Measurements from ENCODE around the gene SLC6A18.

The SLC6A18 gene

DNA sequence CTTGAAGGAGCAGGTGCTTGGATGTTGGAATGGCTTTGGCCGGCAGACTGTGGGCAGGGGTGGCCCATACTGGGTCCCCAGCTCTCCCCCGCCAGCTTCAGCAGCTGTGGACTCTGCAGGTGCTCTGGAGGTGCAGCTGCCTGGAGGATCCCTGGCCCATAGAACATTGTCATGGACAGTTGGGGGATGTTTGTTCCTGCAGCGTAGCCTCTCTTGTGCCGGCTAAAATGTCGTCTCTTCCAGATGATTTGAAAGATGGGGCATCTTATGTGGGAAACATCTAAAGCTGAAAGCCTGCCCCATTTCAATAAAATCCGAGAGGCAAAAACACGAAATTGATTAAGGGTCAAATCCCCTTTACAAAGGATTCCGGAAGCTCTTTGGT lies 37.2 kb upstream of the SLC6A18 start:
- no peak for DNase-seq

- no peak for DNase-seq
Measured at GRCh38 chr5:1188464-1188863, 36.7 kb upstream of the SLC6A18 start.

DNA sequence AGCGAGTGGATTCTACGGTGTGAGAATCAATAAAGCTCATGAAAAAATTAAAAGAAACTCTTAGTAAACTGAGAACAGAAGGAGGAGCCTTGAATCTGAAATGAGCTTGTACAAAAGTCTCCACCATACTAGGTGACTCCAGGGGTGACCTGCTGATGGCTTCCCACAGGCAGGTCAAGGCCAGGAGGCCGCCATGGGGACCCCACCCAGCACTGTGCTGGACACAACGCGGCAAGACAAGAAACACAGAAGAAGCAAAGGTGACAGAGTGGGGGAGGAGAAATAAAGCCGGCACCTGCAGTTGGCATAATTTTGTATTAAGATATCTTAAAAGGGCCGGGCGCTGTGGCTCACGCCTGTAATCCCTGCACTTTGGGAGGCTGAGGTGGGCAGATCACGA lies 35.9 kb upstream of the SLC6A18 start:
- DNase-seq, result no peak

- no peak for DNase-seq
Measured at GRCh38 chr5:1190278-1190677, 34.9 kb upstream of the SLC6A18 start.

DNA sequence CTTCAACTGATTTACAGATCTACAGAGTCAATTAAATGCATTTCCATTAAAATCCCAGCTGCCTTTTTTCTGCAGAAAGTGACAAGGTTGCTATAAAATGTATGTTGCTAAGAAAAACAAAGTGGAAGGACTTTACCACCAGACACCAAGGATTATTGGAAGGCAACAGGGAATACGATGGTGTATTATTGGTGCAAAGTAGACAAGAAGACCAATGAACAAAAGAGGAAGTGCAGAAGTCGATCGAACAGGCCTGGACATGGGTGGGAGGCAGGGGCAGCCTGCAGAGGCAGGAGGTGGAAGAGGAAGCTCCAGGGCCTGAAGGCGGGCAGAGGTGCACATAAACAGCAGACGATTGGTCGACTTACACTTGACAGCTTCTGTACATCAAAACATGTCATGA lies 34.3 kb upstream of the SLC6A18 start:
- no peak for DNase-seq

- DNase-seq, result no peak
Measured at GRCh38 chr5:1192971-1193590, 32.1 kb upstream of the SLC6A18 start.

DNA sequence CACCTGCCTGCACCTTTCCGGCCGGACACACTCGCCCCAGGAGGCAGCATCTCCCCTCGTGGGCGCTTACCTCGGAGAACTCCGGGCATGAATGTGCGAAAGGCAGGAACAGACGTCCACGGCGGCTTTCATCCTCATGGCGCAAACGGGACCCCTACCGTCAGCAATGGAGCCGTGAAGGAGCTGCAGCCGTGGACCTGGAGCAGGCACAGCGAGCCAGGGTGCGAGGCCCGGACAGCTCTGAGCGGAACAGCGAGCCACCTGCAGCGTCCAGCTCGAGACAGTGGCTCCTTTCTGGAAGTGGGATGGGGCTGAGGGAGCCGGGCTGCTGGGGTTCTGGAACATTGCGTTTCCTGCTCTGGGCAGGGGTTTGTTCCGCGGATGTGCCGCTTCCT lies 31.6 kb upstream of the SLC6A18 start:
- DNase-seq, result no peak

DNA sequence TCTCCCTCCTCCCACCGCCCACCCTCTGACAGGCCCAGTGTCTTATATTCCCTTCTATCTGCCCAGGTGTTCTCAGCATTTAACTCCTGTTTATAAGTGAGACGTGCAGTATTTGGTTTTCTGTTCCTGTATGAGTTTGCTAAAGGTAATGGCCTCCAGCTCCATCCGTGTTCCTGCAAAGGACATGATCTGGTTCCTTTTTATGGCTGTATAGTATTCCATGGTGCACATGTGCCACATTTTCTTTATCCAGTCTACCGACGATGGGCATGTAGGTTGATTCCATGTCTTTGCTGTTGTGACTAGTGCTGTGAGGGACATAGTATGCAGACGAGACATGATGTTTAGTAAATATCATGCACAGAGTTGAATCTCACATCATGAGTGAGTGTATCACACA lies 30.8 kb upstream of the SLC6A18 start:
- no peak for DNase-seq

DNA sequence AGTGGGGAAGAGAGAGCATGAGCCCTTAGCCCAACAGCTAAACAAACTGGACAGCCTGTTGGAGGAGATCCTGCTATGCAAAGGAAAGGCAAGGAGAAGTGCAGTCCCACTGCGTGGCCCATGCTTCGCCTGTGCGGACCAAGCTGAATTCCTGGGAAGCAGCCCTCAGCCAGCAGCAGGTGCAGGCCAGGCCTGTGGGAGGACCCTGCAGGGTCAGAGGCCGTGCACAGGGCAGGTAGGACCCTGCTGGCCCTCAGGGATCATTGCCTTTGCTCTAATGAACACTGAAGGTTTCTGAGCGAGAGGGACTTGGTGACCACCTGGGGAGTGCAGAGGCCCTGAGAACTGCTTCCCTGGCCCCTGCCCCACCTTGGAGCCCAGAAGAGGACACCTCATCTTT lies 29.7 kb upstream of the SLC6A18 start:
- DNase-seq, result no peak

DNA sequence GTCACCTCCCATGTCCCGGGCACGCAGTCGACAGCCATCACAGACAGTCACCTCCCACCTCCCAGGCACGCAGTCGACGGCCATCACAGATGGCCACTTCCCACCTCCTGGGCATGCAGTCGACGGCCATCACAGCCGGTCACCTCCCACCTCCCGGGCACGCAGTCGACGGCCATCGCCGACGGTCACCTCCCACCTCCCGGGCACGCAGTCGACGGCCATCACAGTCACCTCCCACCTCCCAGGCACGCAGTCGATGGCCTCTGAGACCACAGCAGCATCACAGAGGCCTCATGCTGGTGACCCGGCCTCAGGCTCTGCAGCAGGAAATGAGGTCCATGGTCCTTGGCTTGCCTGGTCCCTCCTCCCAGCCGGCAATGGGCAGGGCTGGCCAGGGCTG lies 29.3 kb upstream of the SLC6A18 start:
- DNase-seq, result no peak

DNA sequence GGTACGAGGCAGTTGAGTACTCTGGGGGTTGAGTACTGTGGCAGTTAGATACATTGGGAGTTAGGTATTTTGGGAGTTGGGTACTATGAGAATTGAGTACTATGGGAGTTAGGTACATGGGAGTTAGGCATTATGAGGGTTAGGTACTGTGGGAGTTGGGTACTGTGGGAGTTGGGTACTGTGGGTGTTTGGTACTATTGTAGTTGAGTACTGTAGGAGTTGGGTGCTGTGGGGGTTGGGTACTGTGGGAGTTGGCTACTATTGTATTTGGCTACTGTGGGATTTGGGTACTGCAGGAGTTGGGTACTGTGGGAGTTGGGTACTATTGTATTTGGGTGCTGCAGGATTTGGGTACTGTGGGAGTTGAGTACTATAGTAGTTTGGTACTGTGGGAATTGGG lies 28.6 kb upstream of the SLC6A18 start:
- DNase-seq, result no peak

DNA sequence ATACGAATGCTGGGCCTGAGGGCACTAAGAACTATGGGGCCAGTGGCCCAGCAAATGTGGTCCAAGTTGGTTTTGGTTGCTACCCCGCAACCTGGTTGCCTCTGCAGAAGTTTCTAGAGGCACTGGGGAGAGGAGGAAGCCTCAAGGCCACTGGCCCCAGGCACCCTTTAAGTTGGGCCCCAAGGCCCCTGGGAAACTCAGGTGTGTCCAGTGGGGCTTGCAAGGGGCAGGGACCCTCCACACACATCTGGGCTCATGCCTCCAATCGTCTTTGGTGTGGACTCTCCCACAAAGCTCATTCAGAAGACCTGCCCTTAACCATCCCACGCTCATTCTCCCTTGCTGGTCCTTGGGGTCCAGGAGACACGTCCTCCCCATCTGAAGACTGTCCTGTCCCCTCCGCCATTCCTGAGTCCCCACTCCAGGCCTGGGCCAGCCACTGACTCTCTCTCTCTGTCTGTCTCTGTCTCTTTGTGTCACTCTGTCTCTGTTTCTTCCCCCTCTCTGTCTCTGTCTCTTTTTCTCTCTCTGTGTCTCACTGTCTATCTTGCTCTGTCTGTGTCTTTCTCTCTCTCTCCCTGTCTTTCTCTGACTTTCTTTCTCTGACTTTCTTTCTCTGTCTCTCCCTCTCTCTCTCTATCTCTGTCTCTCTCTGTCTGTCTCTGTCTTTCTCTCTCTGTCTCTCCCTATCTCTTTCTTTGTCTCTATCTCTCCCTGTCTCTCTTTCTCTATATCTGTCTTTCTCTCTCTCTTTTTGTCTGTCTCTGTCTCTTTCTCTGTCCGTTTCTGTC lies 27.1 kb upstream of the SLC6A18 start:
- no peak for DNase-seq

DNA sequence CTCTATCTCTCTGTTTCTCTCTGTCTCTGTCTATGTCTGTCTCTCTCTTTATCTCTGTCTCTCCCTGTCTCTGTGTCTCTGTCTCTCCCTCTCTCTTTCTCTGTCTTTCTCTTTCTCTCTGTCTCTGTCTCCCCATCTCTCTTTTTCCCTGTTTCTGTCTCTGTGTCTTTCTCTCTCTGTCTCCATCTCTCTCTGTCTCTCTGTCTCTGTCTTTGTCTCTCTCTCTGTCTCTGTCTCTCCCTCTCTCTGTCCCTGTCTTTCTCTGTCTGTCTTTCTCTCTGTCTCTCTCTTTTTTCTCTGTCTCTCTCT lies 25.9 kb upstream of the SLC6A18 start:
- DNase-seq, result no peak

GRCh38 chr5:1199649-1200494 lies 25.3 kb upstream of the SLC6A18 start:
- no peak for DNase-seq

GRCh38 chr5:1200495-1201326 lies 24.5 kb upstream of the SLC6A18 start:
- DNase-seq, result no peak

DNA sequence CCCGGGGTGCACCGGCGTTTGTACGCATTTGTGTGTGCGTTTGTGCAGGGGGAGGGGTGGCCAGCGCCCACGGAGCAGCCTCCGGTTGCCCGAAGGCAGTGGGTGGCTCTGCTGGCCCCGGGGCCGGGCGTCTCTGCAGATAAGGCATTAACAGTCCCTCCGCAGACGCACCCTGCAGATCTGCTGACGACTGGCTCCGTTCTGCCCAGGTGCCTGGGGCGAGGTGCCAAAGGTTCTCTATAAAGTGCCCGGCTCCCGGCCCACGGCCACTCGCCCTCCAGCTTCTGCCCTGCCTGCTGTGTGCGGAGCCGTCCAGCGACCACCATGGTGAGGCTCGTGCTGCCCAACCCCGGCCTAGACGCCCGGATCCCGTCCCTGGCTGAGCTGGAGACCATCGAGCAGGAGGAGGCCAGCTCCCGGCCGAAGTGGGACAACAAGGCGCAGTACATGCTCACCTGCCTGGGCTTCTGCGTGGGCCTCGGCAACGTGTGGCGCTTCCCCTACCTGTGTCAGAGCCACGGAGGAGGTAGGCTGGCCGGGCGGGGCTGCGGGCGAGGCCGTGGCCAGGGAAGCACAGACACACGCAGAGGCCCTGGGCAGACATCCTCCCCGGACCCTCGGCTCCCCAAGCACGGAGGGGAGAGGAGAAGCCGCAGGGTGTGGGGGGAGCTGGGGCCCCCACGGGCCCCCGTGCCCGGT lies 23.7 kb upstream of the SLC6A18 start, which contains the start of gene SLC6A19:
Gene SLC6A19, plus strand, starts transcription at position 269 of the 699 bp plus-strand sequence. Its CDS starts 56 bp downstream, at position 325.
- no peak for DNase-seq

DNA sequence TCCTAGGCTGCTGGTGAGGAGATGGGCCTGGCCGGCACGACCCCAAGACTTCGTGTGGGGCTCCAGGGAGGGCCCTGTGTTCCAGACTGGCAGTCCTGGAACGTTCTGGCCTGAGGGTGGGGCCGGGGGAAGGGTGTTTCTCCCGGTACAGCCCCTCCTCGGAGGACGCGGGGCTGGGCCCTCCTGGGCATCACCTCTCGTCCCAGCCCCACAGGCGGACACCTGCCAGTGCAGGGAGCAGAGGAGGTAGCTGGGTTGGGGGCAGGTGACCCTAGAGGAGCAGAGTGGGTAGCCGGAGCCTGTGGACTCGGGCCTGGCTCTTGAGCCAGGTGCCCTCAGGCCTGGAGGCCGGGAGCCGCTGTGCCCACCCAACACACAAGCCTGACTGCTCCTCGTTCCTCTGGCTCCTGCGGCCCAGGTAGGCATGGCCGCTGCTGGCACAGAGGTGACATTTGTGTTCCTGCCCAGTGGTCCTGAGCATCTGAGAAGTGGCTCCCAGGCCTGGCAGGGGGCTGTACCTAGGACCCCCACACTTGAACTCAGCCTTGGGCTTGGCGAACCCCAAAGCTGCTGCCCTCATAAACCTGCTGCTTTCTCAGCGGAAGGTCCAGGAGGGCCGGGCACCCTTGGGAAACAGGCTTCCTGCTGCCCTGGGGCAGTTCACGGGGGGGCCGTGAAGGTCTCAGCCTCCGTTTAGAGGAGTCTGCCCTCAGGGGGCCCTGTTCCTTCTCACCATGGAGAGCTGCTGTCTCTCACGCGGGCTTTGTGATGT lies 23.0 kb upstream of the SLC6A18 start:
- DNase-seq, result no peak

GRCh38 chr5:1202798-1203185 lies 22.4 kb upstream of the SLC6A18 start:
- DNase-seq, result no peak

GRCh38 chr5:1203311-1203967 lies 21.7 kb upstream of the SLC6A18 start:
- DNase-seq, result no peak

GRCh38 chr5:1203968-1204692 lies 21.1 kb upstream of the SLC6A18 start:
- DNase-seq, result no peak

All from activated effector memory CD4-positive, alpha-beta T cell treated with Interleukin-2 at 50 U/mL for 16 hours (primary cell).